Gastrocnemius medialis (tissue), 4 donors: ENCODE measurements around the gene OR14A2.
"Not testable (repeated sequence)": the region's sequence is repeated elsewhere in the genome, so short reads cannot be mapped to it uniquely, and the experiment has no call there.

Experiments used
- CTCF ChIP-seq, 5 experiments: fragments of 450-650 bp in 3 of 5; fragments of 200-600 bp in 2 of 5; sonication (generic) in 2 of 5; IDR thresholded peaks in 4 of 5; conservative IDR thresholded peaks in 1 of 5; 1 replicate in 4 of 5; 2 replicates in 1 of 5; pipeline ENCODE4 v1.5.1; 2016 to 2019; ENCODE audit warnings: antibody characterized with exemption in 5 of 5, mild to moderate bottlenecking in 3 of 5, moderate library complexity in 3 of 5
- POLR2A ChIP-seq, 2 donors: fragments of 450-650 bp; IDR thresholded peaks; one replicate each; pipeline ENCODE4 v1.6.1; 2017; ENCODE audit warnings: antibody characterized with exemption in 2 of 2, mild to moderate bottlenecking in 2 of 2, moderate library complexity in 2 of 2

GRCh38 chr1:247754311-247754710, 6.4 kb upstream of the OR14A2 start:
- TF ChIP-seq CTCF (IDR thresholded peaks at IDR 0.05 in 4 of 5, conservative IDR thresholded peaks at IDR 0.05 in 1 of 5); POLR2A (IDR thresholded peaks at IDR 0.05): not testable (repeated sequence)
